Measurements from ENCODE around the gene TLE5.

DNA sequence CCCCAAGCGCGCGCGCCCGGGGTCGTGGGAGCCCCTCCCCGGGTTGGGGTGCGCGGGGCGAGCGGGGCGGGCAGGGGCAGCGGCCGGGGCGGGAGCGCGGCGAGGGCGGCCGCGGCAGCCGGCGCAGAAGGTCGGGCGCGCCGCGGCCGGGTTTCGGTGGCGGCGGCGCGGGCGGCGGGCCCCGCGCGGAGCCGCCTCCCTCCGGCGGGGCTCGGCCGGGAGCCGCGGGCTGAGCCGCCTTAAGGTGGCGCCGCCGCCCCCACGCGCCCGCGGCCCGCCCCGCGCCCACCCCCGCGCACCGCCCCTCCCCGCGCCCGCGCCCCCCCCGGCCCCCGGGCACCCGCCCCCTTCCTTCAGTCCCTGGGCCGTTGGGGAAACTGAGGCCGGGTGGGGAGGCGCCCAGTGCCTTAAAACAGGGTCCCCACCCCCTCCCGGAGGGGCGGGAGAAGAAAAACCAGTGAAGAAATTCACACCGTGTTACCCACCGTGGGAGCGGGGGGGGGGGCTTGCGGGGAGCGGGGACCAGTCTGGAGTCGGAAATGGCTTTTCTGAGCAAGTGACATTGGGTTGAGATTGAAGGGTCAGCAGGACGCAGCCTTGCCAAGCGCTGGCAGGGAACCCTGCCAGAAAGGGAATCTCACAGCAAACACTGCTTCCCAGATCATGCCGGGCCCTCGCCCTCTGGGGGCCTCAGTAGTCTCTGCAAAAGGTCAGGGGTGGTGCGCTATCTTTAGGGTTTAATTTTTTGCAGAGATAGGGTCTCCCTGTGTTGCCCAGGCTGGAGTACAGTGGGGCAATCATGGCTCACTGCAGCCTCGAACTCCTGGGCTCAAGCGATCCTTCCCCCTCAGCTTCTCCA, 33.0 kb downstream of the TLE5 start, which contains the start of gene TLE2:
- TF ChIP-seq CTCF (IDR thresholded peaks at IDR 0.05; ENCODE audit: borderline replicate concordance, extremely low read depth, low read length, poor library complexity, severe bottlenecking) (no peak), EZH2 (IDR thresholded peaks at IDR 0.05; ENCODE audit: borderline replicate concordance, low read depth, low read length, severe bottlenecking) (no peak)
